A673 (cell line): Measurements from ENCODE around the gene ARHGAP26.

Experiments
- EZH2 ChIP-seq: fragments of 200-600 bp; sonication (generic); IDR thresholded peaks from 2 replicates; pipeline ENCODE4 v1.6.1; 2017; ENCODE audit warnings: borderline replicate concordance, low read depth, mild to moderate bottlenecking, mixed read lengths, antibody characterized with exemption, low read length; ENCODE audit not compliant: poor library complexity, severe bottlenecking
- TF ChIP-seq, protein P1 (sequence below): fragments of 300-800, 200-600 bp; sonication (generic); conservative IDR thresholded peaks from 2 replicates; pipeline ENCODE4 v1.5.1; 2017; ENCODE audit warnings: low read depth, mild to moderate bottlenecking, antibody characterized with exemption, low read length, moderate library complexity, mixed read lengths

DNA sequence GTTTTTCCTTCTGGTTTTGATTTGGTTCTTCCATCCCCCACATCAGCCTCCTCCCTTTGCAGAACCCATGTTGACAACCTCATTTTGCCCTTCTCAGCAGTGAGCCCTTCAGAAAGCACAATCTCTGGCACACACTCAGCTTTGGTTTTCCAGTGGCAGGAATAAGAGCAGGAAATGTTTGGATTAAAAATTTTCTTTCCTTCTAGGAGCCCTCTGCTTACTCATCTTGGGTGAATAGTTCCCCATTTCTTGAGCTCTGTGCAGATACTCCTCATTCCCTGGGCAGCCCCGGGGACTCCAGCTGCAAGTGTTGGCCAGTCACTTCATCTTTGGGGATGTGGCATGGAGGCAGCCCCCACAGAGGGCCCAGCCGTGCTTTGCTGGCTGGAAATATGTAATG lies 462.9 kb downstream of the ARHGAP26 start:
- TF ChIP-seq EZH2, result no peak
- TF ChIP-seq, protein P1, sequence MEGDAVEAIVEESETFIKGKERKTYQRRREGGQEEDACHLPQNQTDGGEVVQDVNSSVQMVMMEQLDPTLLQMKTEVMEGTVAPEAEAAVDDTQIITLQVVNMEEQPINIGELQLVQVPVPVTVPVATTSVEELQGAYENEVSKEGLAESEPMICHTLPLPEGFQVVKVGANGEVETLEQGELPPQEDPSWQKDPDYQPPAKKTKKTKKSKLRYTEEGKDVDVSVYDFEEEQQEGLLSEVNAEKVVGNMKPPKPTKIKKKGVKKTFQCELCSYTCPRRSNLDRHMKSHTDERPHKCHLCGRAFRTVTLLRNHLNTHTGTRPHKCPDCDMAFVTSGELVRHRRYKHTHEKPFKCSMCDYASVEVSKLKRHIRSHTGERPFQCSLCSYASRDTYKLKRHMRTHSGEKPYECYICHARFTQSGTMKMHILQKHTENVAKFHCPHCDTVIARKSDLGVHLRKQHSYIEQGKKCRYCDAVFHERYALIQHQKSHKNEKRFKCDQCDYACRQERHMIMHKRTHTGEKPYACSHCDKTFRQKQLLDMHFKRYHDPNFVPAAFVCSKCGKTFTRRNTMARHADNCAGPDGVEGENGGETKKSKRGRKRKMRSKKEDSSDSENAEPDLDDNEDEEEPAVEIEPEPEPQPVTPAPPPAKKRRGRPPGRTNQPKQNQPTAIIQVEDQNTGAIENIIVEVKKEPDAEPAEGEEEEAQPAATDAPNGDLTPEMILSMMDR, result no peak
